ENCODE data around the gene HOXA13.

Gene HOXA13

DNA sequence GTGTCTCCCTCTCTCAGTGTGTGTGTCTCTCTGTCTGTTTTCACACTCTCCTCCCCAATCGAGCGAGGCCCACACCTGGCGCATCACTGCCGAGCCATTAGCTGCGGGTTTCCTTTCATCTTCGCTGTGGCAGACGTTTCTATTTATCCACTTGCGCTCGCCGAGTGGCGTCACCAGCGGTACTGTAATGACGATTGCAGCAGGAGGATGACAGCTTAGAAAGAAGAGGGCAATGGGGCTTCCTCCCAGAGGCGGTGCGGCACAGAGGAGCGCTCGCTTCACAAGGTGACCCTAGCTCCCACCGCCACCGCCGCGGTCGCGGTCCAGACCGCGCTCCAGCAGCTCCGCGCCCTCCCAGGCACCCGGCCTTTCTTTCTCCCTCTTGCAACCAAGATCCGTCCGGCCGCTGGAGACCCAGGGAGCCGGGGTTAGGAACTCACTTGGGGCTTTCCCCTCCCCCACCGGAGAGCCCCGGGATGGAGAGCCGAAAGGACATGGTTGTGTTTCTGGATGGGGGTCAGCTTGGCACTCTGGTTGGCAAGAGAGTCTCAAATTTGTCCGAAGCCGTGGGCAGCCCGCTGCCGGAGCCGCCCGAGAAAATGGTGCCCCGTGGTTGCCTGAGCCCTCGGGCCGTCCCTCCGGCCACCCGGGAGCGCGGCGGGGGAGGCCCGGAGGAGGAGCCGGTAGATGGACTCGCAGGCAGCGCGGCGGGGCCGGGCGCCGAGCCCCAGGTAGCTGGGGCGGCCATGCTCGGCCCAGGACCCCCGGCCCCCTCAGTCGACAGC, 42.9 kb upstream of the HOXA13 start, which contains the start of gene EVX1:
EVX1 (plus strand) TSS at position 248 of the 785 bp plus-strand sequence; CDS start at position 477, 229 bp downstream.
- WGBS (ENCODE audit: extremely low coverage, insufficient coverage, low lambda C conversion rate) = no CpG with 5 or more reads among the region's 62 CpGs
- Histone ChIP-seq H2BK15ac (replicated peaks; ENCODE audit: low read depth) (peak within 1 kb of the TSS; percentile 60), H2BK5ac (ENCODE audit: low read length) (peak within 1 kb of the TSS; percentile 96), H4K5ac (ENCODE audit: low read length) (no peak within 1 kb of the TSS), H3K18ac (ENCODE audit: low read length) (peak within 1 kb of the TSS; percentile 69), H3K56ac (ENCODE audit: low read length) (peak within 1 kb of the TSS; percentile 92), H2AK5ac (ENCODE audit: low read length) (no peak within 1 kb of the TSS), H3K27me3 (ENCODE audit: insufficient read depth, low read length, poor library complexity) (no peaks in the 10 kb centered on the region), H2BK120ac (ENCODE audit: low read depth, low read length) (peak within 1 kb of the TSS; percentile 33), H3K9ac (ENCODE audit: low read length) (peak within 1 kb of the TSS; percentile 95), H3K23ac (ENCODE audit: low read length) (peak within 1 kb of the TSS; percentile 90), H3K79me2 (ENCODE audit: control insufficient read depth, insufficient read depth, low read length) (peaks cover 59% of the 10 kb centered on the region), H3K36me3 (ENCODE audit: control insufficient read depth, insufficient read depth, low read length) (no peaks in the 10 kb centered on the region), H3K4me1 (ENCODE audit: control insufficient read depth, low read depth, low read length) (peaks cover 15% of the 10 kb centered on the region), H3K27ac (ENCODE audit: low read depth, low read length) (peak within 1 kb of the TSS; percentile 82), H3K79me1 (ENCODE audit: low read length) (peaks cover 9% of the 10 kb centered on the region), H4K8ac (ENCODE audit: low read depth, low read length) (no peak within 1 kb of the TSS), H3K4ac (ENCODE audit: low read depth, low read length) (peak within 1 kb of the TSS; percentile 89), H3K4me2 (ENCODE audit: low read length) (peak within 1 kb of the TSS; percentile 88), H3K4me3 (ENCODE audit: low read length) (peak within 1 kb of the TSS; percentile 54)
- peak; percentile 89 for DNase-seq

- Histone ChIP-seq H3K4me2 (ENCODE audit: low read length) (peak overlapping the region; percentile 88), H3K4me3 (ENCODE audit: low read length) (peak overlapping the region; percentile 54), H2BK15ac (replicated peaks; ENCODE audit: low read depth) (peak overlapping the region; percentile 60), H3K23ac (ENCODE audit: low read length) (no peak overlapping the region), H2BK5ac (ENCODE audit: low read length) (peak overlapping the region; percentile 13), H3K9ac (ENCODE audit: low read length) (peak overlapping the region; percentile 95), H4K5ac (ENCODE audit: low read length) (no peak overlapping the region), H3K18ac (ENCODE audit: low read length) (peak overlapping the region; percentile 24), H3K79me1 (ENCODE audit: low read length) (peaks cover 9% of the 10 kb centered on the region), H2BK120ac (ENCODE audit: low read depth, low read length) (no peak overlapping the region), H3K79me2 (ENCODE audit: control insufficient read depth, insufficient read depth, low read length) (peaks cover 59% of the 10 kb centered on the region), H3K27me3 (ENCODE audit: insufficient read depth, low read length, poor library complexity) (no peaks in the 10 kb centered on the region), H3K27ac (ENCODE audit: low read depth, low read length) (peak overlapping the region; percentile 82), H3K4ac (ENCODE audit: low read depth, low read length) (peak overlapping the region; percentile 89), H3K4me1 (ENCODE audit: control insufficient read depth, low read depth, low read length) (peaks cover 15% of the 10 kb centered on the region), H4K8ac (ENCODE audit: low read depth, low read length) (no peak overlapping the region), H2AK5ac (ENCODE audit: low read length) (no peak overlapping the region), H3K36me3 (ENCODE audit: control insufficient read depth, insufficient read depth, low read length) (no peaks in the 10 kb centered on the region), H3K56ac (ENCODE audit: low read length) (peak overlapping the region; percentile 92)
- WGBS (ENCODE audit: extremely low coverage, insufficient coverage, low lambda C conversion rate) = no CpG with 5 or more reads among the region's 14 CpGs
- peak; percentile 62 for DNase-seq
Observed at GRCh38 chr7:27242154-27242553, 42.3 kb upstream of the HOXA13 start.

DNA sequence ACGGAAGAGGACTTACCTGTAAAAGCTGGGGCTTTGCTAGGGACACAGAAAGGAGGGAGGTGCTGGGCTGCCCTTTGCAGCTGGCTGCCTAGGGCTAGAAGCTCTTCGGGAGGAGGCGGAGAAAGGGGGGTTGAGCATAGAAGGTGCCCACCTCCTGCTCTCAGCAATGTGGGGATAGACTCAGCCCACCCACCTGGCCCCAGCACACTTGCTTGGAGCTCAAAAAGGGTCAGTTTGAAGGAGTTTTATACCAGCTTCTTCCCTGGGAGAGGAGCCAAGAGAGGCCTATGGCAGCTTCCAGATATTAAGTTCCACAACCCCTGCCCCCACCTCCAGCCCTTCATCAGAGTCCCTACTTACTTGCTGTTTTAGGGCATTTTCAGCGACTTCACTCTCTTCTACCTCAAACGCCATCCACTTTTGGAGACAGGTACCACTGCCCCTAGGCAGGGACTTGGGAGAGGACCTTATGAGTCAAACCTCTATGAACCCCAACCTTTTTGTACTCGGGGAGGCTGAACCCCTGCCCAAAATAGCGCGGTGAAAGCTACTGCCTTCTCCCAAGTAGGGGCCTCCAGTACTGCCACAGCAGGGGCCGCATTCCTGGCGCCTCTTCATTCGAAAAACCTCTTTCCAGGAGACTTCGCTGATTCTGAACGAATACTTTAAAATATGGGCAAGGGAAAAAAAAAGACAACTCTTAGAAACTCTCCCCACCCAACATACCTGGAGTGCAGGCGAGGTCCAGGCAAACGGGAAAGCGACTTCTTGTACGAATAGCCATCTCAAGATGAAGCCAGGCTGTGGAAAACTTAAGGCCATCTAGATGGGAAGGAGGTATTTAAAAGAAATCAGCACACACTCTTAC, 41.5 kb upstream of the HOXA13 start:
- H3K4ac ChIP-seq (ENCODE audit: low read depth, low read length) = no peak overlapping the region
- H3K56ac ChIP-seq (ENCODE audit: low read length) = peak overlapping the region; percentile 92
- H2BK15ac ChIP-seq (replicated peaks; ENCODE audit: low read depth) = no peak overlapping the region
- peaks cover 15% of the 10 kb centered on the region for H3K4me1 ChIP-seq (ENCODE audit: control insufficient read depth, low read depth, low read length)
- peak overlapping the region; percentile 69 for H3K18ac ChIP-seq (ENCODE audit: low read length)
- peak; percentile 76 for DNase-seq
- peak overlapping the region; percentile 33 for H2BK120ac ChIP-seq (ENCODE audit: low read depth, low read length)
- peak overlapping the region; percentile 82 for H3K27ac ChIP-seq (ENCODE audit: low read depth, low read length)
- no peak overlapping the region for H4K5ac ChIP-seq (ENCODE audit: low read length)
- no peak overlapping the region for H2AK5ac ChIP-seq (ENCODE audit: low read length)
- peak overlapping the region; percentile 95 for H3K9ac ChIP-seq (ENCODE audit: low read length)
- no peaks in the 10 kb centered on the region for H3K27me3 ChIP-seq (ENCODE audit: insufficient read depth, low read length, poor library complexity)
- peak overlapping the region; percentile 54 for H3K4me3 ChIP-seq (ENCODE audit: low read length)
- H3K36me3 ChIP-seq (ENCODE audit: control insufficient read depth, insufficient read depth, low read length) = no peaks in the 10 kb centered on the region
- peaks cover 59% of the 10 kb centered on the region for H3K79me2 ChIP-seq (ENCODE audit: control insufficient read depth, insufficient read depth, low read length)
- H3K4me2 ChIP-seq (ENCODE audit: low read length) = peak overlapping the region; percentile 88
- H3K79me1 ChIP-seq (ENCODE audit: low read length) = peaks cover 9% of the 10 kb centered on the region
- H3K23ac ChIP-seq (ENCODE audit: low read length) = peak overlapping the region; percentile 87
- peak overlapping the region; percentile 83 for H2BK5ac ChIP-seq (ENCODE audit: low read length)
- H4K8ac ChIP-seq (ENCODE audit: low read depth, low read length) = no peak overlapping the region
- no CpG with 5 or more reads among the region's 17 CpGs for WGBS (ENCODE audit: extremely low coverage, insufficient coverage, low lambda C conversion rate)

DNA sequence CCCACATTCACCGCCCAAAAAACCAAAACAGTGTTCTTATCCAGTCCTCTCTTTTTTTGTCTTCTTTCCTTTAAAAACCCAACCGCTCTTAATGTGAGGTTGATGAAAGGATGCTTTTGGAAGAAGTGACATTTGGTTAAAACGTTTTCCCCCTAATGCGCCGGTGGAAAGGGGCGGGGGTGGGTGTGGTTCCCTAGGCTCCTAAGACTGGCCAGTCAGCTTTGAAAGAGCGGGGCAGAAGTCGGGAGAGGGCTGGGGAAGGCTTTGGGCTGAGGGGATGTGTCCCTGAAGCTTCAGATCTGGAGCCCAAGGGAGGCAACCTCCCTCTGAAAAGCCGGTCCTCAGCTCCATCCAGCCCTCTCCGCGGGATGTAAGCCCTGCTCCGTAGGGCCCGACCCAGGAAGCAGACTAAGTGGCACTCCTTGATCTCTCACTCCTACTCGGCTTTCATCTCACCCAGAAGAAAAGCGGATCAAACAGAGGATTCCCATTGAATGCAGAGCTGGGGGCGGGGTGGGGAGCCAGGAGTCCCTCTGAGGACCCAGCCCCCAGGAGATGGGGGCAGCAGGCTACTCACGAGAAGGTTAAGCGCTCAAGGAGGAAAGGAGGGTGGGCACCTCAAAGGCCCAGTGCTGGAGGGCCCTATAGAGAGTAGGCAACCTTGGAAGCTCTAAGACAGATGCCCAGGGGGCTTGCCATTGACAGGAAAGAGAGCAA, 40.3 kb upstream of the HOXA13 start:
- Histone ChIP-seq H3K4me1 (ENCODE audit: control insufficient read depth, low read depth, low read length) (peaks cover 15% of the 10 kb centered on the region), H3K56ac (ENCODE audit: low read length) (peak overlapping the region; percentile 92), H3K4me3 (ENCODE audit: low read length) (peak overlapping the region; percentile 54), H3K9ac (ENCODE audit: low read length) (peak overlapping the region; percentile 95), H3K27ac (ENCODE audit: low read depth, low read length) (peak overlapping the region; percentile 83), H3K18ac (ENCODE audit: low read length) (peak overlapping the region; percentile 69), H2BK5ac (ENCODE audit: low read length) (peak overlapping the region; percentile 77), H2BK15ac (replicated peaks; ENCODE audit: low read depth) (no peak overlapping the region), H3K79me1 (ENCODE audit: low read length) (peaks cover 9% of the 10 kb centered on the region), H4K5ac (ENCODE audit: low read length) (no peak overlapping the region), H3K79me2 (ENCODE audit: control insufficient read depth, insufficient read depth, low read length) (peaks cover 54% of the 10 kb centered on the region), H2AK5ac (ENCODE audit: low read length) (no peak overlapping the region), H2BK120ac (ENCODE audit: low read depth, low read length) (no peak overlapping the region), H3K23ac (ENCODE audit: low read length) (no peak overlapping the region), H3K4ac (ENCODE audit: low read depth, low read length) (peak overlapping the region; percentile 59), H3K27me3 (ENCODE audit: insufficient read depth, low read length, poor library complexity) (no peaks in the 10 kb centered on the region), H3K36me3 (ENCODE audit: control insufficient read depth, insufficient read depth, low read length) (no peaks in the 10 kb centered on the region), H3K4me2 (ENCODE audit: low read length) (peak overlapping the region; percentile 88), H4K8ac (ENCODE audit: low read depth, low read length) (no peak overlapping the region)
- DNase-seq = peak; percentile 83
- WGBS (ENCODE audit: extremely low coverage, insufficient coverage, low lambda C conversion rate) = no CpG with 5 or more reads among the region's 18 CpGs

DNA sequence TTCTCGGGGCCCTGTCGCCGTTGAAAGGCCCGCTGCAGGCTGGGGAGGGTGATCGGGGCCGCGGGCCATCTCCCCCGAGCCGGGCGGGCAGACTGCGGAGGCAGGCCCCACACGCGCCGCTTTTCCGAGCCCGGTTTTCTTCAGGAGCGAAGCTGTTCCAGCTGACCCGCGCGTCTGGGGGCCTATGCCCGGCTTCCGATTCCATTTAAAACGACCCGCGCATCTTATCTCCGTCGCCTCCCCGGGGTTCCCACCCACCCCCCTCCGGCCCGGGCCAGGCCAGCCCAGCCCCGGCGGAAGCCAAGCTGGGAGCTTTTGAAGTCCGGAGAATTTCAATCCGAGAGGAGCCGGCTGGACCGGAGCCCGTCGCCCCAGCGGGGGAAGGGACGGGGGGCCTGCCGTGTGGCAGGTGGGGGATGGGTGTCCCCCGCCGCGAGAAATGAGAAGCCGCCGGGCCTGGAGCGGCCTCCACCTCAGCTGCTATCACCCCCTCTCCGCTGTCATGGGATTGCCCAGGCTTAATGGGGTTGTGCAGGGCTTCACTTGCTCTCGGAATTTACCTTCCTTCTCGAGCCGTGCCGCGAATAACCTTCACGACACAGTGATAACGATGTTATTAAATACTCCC, 39.6 kb upstream of the HOXA13 start:
- peak; percentile 79 for DNase-seq
- peak overlapping the region; percentile 49 for H3K23ac ChIP-seq (ENCODE audit: low read length)
- peak overlapping the region; percentile 19 for H2BK120ac ChIP-seq (ENCODE audit: low read depth, low read length)
- H3K4me3 ChIP-seq (ENCODE audit: low read length) = peak overlapping the region; percentile 54
- H3K18ac ChIP-seq (ENCODE audit: low read length) = peak overlapping the region; percentile 91
- peak overlapping the region; percentile 92 for H3K56ac ChIP-seq (ENCODE audit: low read length)
- no peaks in the 10 kb centered on the region for H3K36me3 ChIP-seq (ENCODE audit: control insufficient read depth, insufficient read depth, low read length)
- no peak overlapping the region for H4K5ac ChIP-seq (ENCODE audit: low read length)
- H3K27me3 ChIP-seq (ENCODE audit: insufficient read depth, low read length, poor library complexity) = no peaks in the 10 kb centered on the region
- H2AK5ac ChIP-seq (ENCODE audit: low read length) = no peak overlapping the region
- peaks cover 48% of the 10 kb centered on the region for H3K79me2 ChIP-seq (ENCODE audit: control insufficient read depth, insufficient read depth, low read length)
- H4K8ac ChIP-seq (ENCODE audit: low read depth, low read length) = no peak overlapping the region
- H3K4ac ChIP-seq (ENCODE audit: low read depth, low read length) = peak overlapping the region; percentile 95
- H3K4me1 ChIP-seq (ENCODE audit: control insufficient read depth, low read depth, low read length) = peaks cover 16% of the 10 kb centered on the region
- H3K4me2 ChIP-seq (ENCODE audit: low read length) = peak overlapping the region; percentile 88
- H3K9ac ChIP-seq (ENCODE audit: low read length) = peak overlapping the region; percentile 95
- no CpG with 5 or more reads among the region's 55 CpGs for WGBS (ENCODE audit: extremely low coverage, insufficient coverage, low lambda C conversion rate)
- peak overlapping the region; percentile 77 for H2BK5ac ChIP-seq (ENCODE audit: low read length)
- H3K27ac ChIP-seq (ENCODE audit: low read depth, low read length) = peak overlapping the region; percentile 92
- peaks cover 4% of the 10 kb centered on the region for H3K79me1 ChIP-seq (ENCODE audit: low read length)
- H2BK15ac ChIP-seq (replicated peaks; ENCODE audit: low read depth) = no peak overlapping the region
